Measurements from ENCODE around the gene FAM135A. TPM values are rescaled to one million over a fixed set of nuclear protein-coding genes. Genes with fewer than 3 reads are reported as not detected.
A peak's percentile ranks its signal among the peaks of the same experiment; 100 is the strongest.
"Not testable (repeated sequence)": the region's sequence is repeated elsewhere in the genome, so short reads cannot be mapped to it uniquely, and the experiment has no call there.

FAM135A gene
- polyA plus RNA-seq, 1 donor, result 20.1 TPM

DNA sequence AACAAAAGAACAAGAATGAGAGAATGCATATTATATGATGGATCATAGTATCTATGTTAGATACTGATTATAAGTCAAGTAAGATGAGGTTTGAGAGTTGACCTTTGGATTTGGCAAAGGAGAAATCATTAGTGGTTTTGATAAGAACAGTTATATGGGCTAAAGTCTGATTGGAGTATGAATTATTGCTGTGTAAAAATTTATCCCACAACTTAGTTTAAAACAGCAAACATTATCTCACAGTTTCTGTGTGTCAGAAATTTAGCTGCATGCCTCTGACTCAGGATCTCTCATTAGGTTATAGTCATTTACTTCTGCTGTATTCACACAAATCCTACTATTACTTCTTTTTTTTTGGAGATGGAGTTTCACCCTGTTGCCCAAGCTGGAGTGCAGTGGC lies 56.7 kb downstream of the FAM135A start:
- no peak for DNase-seq

DNA sequence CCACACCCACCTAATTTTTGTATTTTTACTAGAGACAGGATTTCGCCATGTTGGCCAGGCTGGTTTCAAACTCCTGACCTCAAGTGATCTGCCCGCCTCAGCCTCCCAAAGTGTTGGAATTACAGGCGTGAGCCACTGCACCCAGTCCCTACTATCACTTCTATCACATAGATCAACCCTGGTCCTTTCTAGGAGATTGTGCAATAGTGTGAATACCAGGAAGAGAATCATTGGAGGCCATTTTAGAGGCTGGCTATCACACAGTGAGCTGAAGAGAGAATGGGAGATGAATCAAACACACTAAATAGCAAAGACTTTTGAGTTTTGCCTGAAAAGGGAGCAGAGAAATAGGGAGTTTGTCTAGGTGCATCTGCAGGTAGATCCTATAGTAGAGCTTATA lies 57.2 kb downstream of the FAM135A start:
- not testable (repeated sequence) for DNase-seq

GRCh38 chr6:70474751-70475150 lies 61.4 kb downstream of the FAM135A start:
- peak; percentile 23 for DNase-seq

DNA sequence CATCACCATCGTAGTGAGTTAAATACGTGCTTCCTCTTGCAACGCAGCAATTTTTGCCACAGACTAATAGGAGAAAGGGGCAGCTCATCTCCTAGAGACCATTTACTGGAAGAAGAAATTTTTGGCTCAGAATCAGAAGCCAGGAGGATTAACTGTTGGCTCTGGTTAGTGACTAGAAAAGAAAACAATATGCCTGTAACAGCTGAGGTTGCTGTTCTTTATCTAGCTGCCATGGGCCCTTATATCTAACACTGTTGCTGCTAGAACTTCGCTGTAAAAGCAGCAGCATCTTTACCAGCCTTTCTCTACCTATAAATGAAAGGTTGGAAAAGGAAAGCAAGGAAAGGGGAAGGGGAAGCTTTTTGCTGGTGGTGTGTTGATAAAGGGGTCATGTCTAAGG lies 65.9 kb downstream of the FAM135A start:
- DNase-seq, result peak; percentile 7

- DNase-seq, result not testable (repeated sequence)
Observed at GRCh38 chr6:70486638-70487037, 73.3 kb downstream of the FAM135A start.

DNA sequence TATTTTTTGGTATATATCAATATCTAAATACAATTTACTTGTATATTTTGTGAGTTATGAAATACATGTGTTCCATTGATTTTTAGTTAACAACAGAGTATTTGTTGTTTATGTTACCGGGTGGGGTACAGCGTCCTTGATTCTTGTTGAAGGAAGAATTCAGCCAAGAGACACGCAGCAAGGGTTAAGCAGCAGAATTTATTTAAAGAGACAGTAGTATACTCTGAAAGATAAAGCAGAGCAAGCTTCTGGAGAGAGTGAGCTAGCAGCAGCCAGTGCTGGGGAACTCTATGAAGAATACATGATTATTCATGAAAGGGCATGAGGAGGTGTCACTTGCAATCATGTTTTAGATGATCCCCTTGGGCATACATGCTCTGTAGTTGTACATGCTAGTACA lies 76.1 kb downstream of the FAM135A start:
- no peak for DNase-seq

- DNase-seq, result no peak
Observed at GRCh38 chr6:70494833-70495232, 81.5 kb downstream of the FAM135A start.

- DNase-seq, result not testable (repeated sequence)
Observed at GRCh38 chr6:70495790-70496189, 82.5 kb downstream of the FAM135A start.

- DNase-seq, result no peak
Observed at GRCh38 chr6:70502484-70502883, 89.2 kb downstream of the FAM135A start.

GRCh38 chr6:70503813-70504465 lies 90.6 kb downstream of the FAM135A start:
- no peak for DNase-seq

GRCh38 chr6:70506321-70506720 lies 93.0 kb downstream of the FAM135A start:
- DNase-seq, result no peak

DNA sequence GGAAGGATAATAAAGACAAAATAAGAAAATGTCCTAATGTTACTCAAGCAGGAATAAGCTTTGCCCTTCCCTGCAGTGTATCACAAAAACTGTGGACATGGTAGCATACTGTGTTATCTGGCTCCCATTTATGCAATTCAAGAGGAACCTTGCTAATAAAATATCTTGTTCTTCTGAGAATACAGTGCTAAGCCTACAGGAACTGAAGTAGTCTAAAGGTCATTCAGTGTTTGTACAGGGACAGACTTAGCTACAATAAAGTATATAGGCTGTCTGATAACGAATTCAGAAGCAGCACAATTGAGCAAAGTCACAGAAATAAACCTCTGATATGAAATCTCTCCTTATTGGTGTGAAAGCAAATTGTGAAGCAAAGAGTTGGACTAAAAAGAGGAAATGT lies 93.9 kb downstream of the FAM135A start:
- no peak for DNase-seq

GRCh38 chr6:70508953-70509352 lies 95.6 kb downstream of the FAM135A start:
- DNase-seq, result no peak

GRCh38 chr6:70510600-70510999 lies 97.3 kb downstream of the FAM135A start:
- no peak for DNase-seq

- DNase-seq, result no peak
Observed at GRCh38 chr6:70518723-70519122, 105.4 kb downstream of the FAM135A start.

DNA sequence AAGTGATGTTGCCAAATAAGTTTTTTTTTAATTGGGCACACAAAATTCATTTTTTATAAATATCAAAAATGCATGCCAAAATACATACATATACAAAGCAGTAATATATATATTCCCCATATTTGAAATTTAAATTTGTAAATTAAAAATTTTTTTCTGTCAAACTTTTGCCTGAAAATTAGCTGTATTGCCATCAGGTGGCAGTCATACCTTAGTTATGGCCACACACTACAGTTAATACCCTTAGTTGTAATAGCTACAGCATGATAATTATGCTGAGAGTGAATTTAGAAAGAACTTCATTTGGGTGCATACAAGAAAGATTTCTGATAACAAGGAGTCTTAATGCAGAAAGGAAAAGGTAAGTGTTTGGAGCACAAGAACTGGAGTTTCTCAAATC lies 107.3 kb downstream of the FAM135A start:
- DNase-seq, result no peak

DNA sequence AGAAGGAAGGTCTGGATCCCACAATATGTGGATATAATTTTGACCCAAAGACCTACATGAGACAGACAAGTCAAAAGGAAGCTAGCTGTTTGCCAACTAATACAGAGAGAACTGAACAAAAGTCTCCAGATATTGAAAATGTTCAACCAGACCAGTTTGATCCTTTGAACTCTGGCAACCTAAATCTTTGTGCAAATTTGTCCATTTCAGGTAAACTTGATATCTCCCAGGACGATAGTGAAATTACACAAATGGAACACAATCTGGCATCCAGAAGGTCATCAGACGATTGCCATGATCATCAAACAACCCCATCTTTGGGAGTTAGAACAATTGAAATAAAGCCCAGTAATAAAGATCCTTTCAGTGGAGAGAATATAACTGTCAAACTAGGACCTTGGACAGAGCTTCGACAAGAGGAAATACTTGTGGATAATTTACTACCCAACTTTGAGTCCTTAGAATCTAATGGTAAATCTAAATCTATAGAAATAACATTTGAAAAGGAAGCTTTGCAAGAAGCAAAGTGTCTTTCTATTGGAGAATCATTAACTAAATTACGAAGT lies 111.5 kb downstream of the FAM135A start:
- DNase-seq, result no peak

DNA sequence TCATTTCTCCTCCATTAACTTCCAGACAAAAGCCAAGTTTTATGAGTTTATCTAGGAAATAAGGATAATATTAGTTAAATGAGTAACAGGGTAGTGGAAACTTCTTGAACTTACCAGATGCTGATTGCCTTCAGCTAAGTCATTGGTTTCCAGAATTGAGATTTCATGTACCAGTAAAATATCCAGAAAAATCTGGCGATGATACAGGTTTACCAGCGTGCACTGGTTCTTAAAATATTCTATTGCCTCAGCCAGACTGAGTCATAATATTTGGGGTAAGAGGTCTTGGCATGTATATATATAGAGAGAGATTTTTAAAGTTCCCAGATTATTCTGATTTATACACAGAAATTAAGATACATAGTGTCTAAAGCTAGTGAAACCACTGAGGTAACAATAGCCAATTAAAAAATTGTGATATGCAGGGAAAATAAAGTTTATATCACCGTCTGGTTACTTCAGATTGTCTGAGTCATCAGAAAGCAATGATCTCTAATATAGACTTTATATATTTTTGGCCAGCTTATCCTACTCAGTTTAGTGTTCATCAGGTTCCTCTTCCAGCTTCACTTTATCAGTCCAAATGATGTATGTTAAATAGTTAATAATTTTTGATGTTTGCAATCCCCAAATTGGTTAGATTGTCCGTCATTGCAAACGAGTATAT lies 113.9 kb downstream of the FAM135A start:
- DNase-seq, result no peak

GRCh38 chr6:70530023-70530422 lies 116.7 kb downstream of the FAM135A start:
- DNase-seq, result no peak

DNA sequence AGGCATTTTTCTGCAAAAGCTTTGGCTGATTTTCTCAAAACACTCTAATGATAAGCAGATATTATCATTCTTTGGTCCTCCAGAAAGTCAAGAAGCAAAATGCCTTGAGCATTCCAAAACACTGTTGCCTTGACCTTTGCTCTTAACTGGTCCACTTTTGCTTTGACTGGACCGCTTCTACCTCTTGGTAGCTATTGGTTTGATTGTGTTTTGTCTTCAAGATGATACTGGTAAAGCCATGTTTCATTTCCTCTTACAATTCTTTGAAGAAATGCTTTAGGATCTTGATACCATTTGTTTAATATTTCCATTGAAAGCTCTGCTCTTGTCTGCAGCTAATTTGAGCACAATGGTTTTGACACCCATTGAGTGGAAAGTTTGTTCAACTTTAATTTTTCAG lies 117.8 kb downstream of the FAM135A start:
- DNase-seq, result no peak

- DNase-seq, result no peak
Observed at GRCh38 chr6:70537266-70537665, 124.0 kb downstream of the FAM135A start.

DNA sequence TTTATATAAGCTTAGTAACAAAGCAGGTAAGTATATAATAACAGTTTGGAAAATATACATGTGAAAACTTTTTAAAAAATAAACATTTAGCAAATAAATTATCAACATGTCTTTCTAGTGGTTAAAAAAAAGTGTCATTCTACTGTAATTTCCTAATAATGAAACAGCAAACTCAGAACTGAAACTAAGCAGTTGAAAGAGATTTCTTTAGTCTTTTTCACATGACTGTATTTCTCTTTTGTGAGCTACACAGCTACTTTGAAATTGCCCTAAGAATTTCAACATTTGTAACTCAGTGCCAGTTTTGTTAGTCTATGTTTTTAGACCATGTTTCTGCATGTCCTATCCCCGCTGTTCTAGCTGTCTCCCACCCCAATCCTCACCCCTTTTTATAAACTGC lies 125.1 kb downstream of the FAM135A start:
- no peak for DNase-seq

DNA sequence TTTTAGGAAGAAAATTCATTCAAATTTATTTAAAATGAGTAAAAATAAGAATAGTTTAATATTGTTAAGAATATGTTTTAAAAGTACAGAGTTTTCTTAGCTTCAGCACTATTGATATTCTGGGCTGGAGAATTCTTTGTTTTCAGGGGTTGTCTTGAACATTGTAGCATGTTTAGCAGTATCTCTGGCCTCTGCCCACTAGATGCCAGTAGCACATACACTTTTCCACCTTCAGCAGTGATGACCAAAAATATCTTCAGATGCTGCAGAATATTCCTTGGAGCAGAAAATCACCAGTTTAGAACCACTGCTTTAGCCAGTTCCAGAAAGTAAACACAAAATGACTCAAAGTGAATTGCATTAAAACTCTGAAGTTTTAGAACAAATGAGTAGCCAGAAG lies 134.0 kb downstream of the FAM135A start:
- DNase-seq, result peak; percentile 15

DNA sequence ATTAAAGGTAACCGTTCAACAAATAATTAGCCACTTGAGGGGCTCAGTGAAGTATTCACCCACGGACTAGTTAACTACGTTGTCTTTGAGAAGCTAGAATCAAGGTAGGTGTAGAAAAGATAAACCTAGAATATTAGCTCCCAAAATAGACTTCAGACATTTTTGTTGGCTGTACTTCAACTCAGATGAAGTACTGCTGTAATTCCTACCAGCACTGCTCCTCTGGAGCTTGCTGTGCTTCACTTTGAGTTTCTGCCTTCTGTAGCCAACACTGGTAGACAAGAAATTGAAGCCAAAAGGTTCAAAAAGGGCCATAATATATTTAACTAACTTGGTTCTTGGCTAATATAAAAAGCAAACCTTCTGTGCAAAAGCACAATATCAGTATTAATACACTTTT lies 134.6 kb downstream of the FAM135A start:
- no peak for DNase-seq
